ENCODE data around the gene C12orf75. TPM values are rescaled to one million over a fixed set of nuclear protein-coding genes. Genes with fewer than 3 reads are reported as not detected.

C12orf75 gene
- total and polyA plus RNA-seq, 2 experiments from 2014 or later, result 43.9 to 69.8 TPM

- Histone ChIP-seq H3K79me2 (replicated peaks; ENCODE audit: insufficient read depth) (no peaks in the 10 kb centered on the region), H3K27ac (ENCODE audit: low read depth) (no peak overlapping the region), H3K9me2 (ENCODE audit: insufficient read depth) (no peaks in the 10 kb centered on the region), H3F3A (replicated peaks; ENCODE audit: low read depth) (no peaks in the 10 kb centered on the region), H3K4me3 (no peak overlapping the region), H3K36me3 (ENCODE audit: insufficient read depth) (no peaks in the 10 kb centered on the region), H3K4me1 (ENCODE audit: insufficient read depth) (no peaks in the 10 kb centered on the region), H4K20me1 (replicated peaks; ENCODE audit: insufficient read depth) (no peaks in the 10 kb centered on the region), H3K27me3 (ENCODE audit: insufficient read depth) (no peaks in the 10 kb centered on the region), H3K4me2 (no peak overlapping the region), H2AFZ (no peak overlapping the region)
- no peak overlapping the region for H3K4me3 Mint-ChIP-seq
- DNase-seq (ENCODE audit: low spot score), result no peak
- H3K36me3 Mint-ChIP-seq (ENCODE audit: low read depth), result peaks cover 8% of the 10 kb centered on the region; the same call in 1 of the 3 replicates
- H3K27ac Mint-ChIP-seq, result no peak overlapping the region
- TF ChIP-seq ZNF114 (CRISPR knock-in tag; IDR thresholded peaks at IDR 0.05) (no peak), POLR2AphosphoS5 (IDR thresholded peaks at IDR 0.05; ENCODE audit: low read depth) (no peak), STAT1 (IDR thresholded peaks at IDR 0.05; ENCODE audit: unreplicated experiment) (no peak), EZH2phosphoT487 (IDR thresholded peaks at IDR 0.05; ENCODE audit: unreplicated experiment) (no peak), EZH2 (IDR thresholded peaks at IDR 0.05; ENCODE audit: low read depth, unreplicated experiment) (no peak)
- TF ChIP-seq, protein P1, sequence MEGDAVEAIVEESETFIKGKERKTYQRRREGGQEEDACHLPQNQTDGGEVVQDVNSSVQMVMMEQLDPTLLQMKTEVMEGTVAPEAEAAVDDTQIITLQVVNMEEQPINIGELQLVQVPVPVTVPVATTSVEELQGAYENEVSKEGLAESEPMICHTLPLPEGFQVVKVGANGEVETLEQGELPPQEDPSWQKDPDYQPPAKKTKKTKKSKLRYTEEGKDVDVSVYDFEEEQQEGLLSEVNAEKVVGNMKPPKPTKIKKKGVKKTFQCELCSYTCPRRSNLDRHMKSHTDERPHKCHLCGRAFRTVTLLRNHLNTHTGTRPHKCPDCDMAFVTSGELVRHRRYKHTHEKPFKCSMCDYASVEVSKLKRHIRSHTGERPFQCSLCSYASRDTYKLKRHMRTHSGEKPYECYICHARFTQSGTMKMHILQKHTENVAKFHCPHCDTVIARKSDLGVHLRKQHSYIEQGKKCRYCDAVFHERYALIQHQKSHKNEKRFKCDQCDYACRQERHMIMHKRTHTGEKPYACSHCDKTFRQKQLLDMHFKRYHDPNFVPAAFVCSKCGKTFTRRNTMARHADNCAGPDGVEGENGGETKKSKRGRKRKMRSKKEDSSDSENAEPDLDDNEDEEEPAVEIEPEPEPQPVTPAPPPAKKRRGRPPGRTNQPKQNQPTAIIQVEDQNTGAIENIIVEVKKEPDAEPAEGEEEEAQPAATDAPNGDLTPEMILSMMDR (conservative IDR thresholded peaks at IDR 0.05; ENCODE audit: low read depth in 2 of 2), result no peak
- TF ChIP-seq, protein P2, sequence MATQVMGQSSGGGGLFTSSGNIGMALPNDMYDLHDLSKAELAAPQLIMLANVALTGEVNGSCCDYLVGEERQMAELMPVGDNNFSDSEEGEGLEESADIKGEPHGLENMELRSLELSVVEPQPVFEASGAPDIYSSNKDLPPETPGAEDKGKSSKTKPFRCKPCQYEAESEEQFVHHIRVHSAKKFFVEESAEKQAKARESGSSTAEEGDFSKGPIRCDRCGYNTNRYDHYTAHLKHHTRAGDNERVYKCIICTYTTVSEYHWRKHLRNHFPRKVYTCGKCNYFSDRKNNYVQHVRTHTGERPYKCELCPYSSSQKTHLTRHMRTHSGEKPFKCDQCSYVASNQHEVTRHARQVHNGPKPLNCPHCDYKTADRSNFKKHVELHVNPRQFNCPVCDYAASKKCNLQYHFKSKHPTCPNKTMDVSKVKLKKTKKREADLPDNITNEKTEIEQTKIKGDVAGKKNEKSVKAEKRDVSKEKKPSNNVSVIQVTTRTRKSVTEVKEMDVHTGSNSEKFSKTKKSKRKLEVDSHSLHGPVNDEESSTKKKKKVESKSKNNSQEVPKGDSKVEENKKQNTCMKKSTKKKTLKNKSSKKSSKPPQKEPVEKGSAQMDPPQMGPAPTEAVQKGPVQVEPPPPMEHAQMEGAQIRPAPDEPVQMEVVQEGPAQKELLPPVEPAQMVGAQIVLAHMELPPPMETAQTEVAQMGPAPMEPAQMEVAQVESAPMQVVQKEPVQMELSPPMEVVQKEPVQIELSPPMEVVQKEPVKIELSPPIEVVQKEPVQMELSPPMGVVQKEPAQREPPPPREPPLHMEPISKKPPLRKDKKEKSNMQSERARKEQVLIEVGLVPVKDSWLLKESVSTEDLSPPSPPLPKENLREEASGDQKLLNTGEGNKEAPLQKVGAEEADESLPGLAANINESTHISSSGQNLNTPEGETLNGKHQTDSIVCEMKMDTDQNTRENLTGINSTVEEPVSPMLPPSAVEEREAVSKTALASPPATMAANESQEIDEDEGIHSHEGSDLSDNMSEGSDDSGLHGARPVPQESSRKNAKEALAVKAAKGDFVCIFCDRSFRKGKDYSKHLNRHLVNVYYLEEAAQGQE (IDR thresholded peaks at IDR 0.05; ENCODE audit: unreplicated experiment), result no peak
- TF ChIP-seq, protein P3, sequence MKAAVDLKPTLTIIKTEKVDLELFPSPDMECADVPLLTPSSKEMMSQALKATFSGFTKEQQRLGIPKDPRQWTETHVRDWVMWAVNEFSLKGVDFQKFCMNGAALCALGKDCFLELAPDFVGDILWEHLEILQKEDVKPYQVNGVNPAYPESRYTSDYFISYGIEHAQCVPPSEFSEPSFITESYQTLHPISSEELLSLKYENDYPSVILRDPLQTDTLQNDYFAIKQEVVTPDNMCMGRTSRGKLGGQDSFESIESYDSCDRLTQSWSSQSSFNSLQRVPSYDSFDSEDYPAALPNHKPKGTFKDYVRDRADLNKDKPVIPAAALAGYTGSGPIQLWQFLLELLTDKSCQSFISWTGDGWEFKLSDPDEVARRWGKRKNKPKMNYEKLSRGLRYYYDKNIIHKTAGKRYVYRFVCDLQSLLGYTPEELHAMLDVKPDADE (IDR thresholded peaks at IDR 0.05), result no peak
- no peak for ATAC-seq
- no peaks in the 10 kb centered on the region for H3K9me3 Mint-ChIP-seq
- no peaks in the 10 kb centered on the region for H3K27me3 Mint-ChIP-seq (ENCODE audit: insufficient read depth, low read depth, poor library complexity)
- no peaks in the 10 kb centered on the region for H3K4me1 Mint-ChIP-seq
These were observed 28.3 kb downstream of the C12orf75 start for GRCh38 chr12:105358789-105359188.

GRCh38 chr12:105359856-105360255 lies 29.4 kb downstream of the C12orf75 start:
- ATAC-seq (no peak), DNase-seq (ENCODE audit: low spot score) (no peak)
- TF ChIP-seq, protein P3 (IDR thresholded peaks at IDR 0.05), result no peak
- no peak for TF ChIP-seq ZNF114 (CRISPR knock-in tag; IDR thresholded peaks at IDR 0.05)
- no peak for TF ChIP-seq STAT1 (IDR thresholded peaks at IDR 0.05; ENCODE audit: unreplicated experiment)
- TF ChIP-seq POLR2AphosphoS5 (IDR thresholded peaks at IDR 0.05; ENCODE audit: low read depth), result no peak
- TF ChIP-seq, protein P2 (IDR thresholded peaks at IDR 0.05; ENCODE audit: unreplicated experiment), result no peak
- no peak for TF ChIP-seq NANOG (IDR thresholded peaks at IDR 0.05; ENCODE audit: borderline replicate concordance)
- TF ChIP-seq EZH2 (IDR thresholded peaks at IDR 0.05; ENCODE audit: low read depth, unreplicated experiment), result no peak
- TF ChIP-seq CREB1 (CRISPR knock-in tag; IDR thresholded peaks at IDR 0.05; ENCODE audit: low read depth), result no peak

More at GRCh38 chr12:105359856-105360255, 29.4 kb downstream of the C12orf75 start:
- H3K4me1 Mint-ChIP-seq, result no peaks in the 10 kb centered on the region
- no peaks in the 10 kb centered on the region for H3K27me3 Mint-ChIP-seq (ENCODE audit: insufficient read depth, low read depth, poor library complexity)
- no peaks in the 10 kb centered on the region for H3K9me2 ChIP-seq (ENCODE audit: insufficient read depth)
- no peak overlapping the region for H3K27ac Mint-ChIP-seq
- no peaks in the 10 kb centered on the region for H3K4me1 ChIP-seq (ENCODE audit: insufficient read depth)
- no peak overlapping the region for H3K4me2 ChIP-seq
- no peak overlapping the region for H3K4me3 Mint-ChIP-seq
- H3K27me3 ChIP-seq (ENCODE audit: insufficient read depth), result no peaks in the 10 kb centered on the region
- H3K36me3 ChIP-seq (ENCODE audit: insufficient read depth), result no peaks in the 10 kb centered on the region
- no peaks in the 10 kb centered on the region for H3K79me2 ChIP-seq (replicated peaks; ENCODE audit: insufficient read depth)
- no peak overlapping the region for H3K27ac ChIP-seq (ENCODE audit: low read depth)
- H4K20me1 ChIP-seq (replicated peaks; ENCODE audit: insufficient read depth), result no peaks in the 10 kb centered on the region
- peaks cover 8% of the 10 kb centered on the region; the same call in 1 of the 3 replicates for H3K36me3 Mint-ChIP-seq (ENCODE audit: low read depth)
- H3K9me3 Mint-ChIP-seq, result no peaks in the 10 kb centered on the region
- H3K4me3 ChIP-seq, result no peak overlapping the region
- H3F3A ChIP-seq (replicated peaks; ENCODE audit: low read depth), result no peaks in the 10 kb centered on the region
- no peak overlapping the region for H2AFZ ChIP-seq

Data from GM23338 (cell line).